OCI-LY3 (cell line): ENCODE results near the gene SHISA7.

Experiments used
- CTCF ChIP-seq: fragments of 200-600, 300-600 bp; sonication (generic); IDR thresholded peaks from 2 replicates; pipeline ENCODE4 v1.5.1; 2014; ENCODE audit warnings: antibody characterized with exemption, low read length, low read depth
- EZH2phosphoT487 ChIP-seq: fragments of 200-600 bp; shearing (Covaris generic); IDR thresholded peaks from 2 replicates; pipeline ENCODE4 v1.6.1; 2018; ENCODE audit warnings: antibody characterized with exemption, mixed run types, low read depth

- TF ChIP-seq CTCF (no peak), EZH2phosphoT487 (no peak)
Measured at GRCh38 chr19:55443824-55444480, 852 bp upstream of the SHISA7 start.
